GM21515 (cell line): Measurements from ENCODE around the gene CIDEB.
A peak's percentile ranks its signal among the peaks of the same experiment; 100 is the strongest.
"Not testable (repeated sequence)": the region's sequence is repeated elsewhere in the genome, so short reads cannot be mapped to it uniquely, and the experiment has no call there.

Experiments used
- ATAC-seq: cut with Tn5 transposase; IDR thresholded peaks from one replicate; pipeline ENCODE4 v1.9.1; 2021; ENCODE audit not compliant: unreplicated experiment

CIDEB gene

GRCh38 chr14:24307575-24308341 is at the start of gene CIDEB:
Gene CIDEB (minus strand): TSS chr14:24307977. CDS start chr14:24307858, 119 bp downstream.
- no peak for ATAC-seq

- ATAC-seq = no peak
Observed at GRCh38 chr14:24356208-24356607, 48.4 kb upstream of the CIDEB start.

GRCh38 chr14:24355009-24355408 is 47.2 kb upstream of the CIDEB start:
- ATAC-seq = no peak

- not testable (repeated sequence) for ATAC-seq
Observed at GRCh38 chr14:24354482-24354825, 46.7 kb upstream of the CIDEB start.

- ATAC-seq = no peak
Observed at GRCh38 chr14:24353559-24354481, 46.0 kb upstream of the CIDEB start.

- ATAC-seq = no peak
Observed at GRCh38 chr14:24351517-24351916, 43.7 kb upstream of the CIDEB start.

GRCh38 chr14:24349742-24350141 is 42.0 kb upstream of the CIDEB start:
- no peak for ATAC-seq

- no peak for ATAC-seq
Observed at GRCh38 chr14:24348186-24348585, 40.4 kb upstream of the CIDEB start.

GRCh38 chr14:24347134-24347533 is 39.4 kb upstream of the CIDEB start:
- ATAC-seq = no peak

- ATAC-seq = no peak
Observed at GRCh38 chr14:24343795-24344660, 36.3 kb upstream of the CIDEB start.

GRCh38 chr14:24342889-24343288 is 35.1 kb upstream of the CIDEB start:
- ATAC-seq = no peak

- ATAC-seq = no peak
Observed at GRCh38 chr14:24340606-24341005, 32.8 kb upstream of the CIDEB start.

GRCh38 chr14:24339284-24340151 is 31.7 kb upstream of the CIDEB start, which contains the start of gene RIPK3:
Gene RIPK3 (minus strand): TSS chr14:24339991. CDS start chr14:24339826, 165 bp downstream.
- peak; percentile 90 for ATAC-seq

- ATAC-seq = no peak
Observed at GRCh38 chr14:24338843-24339242, 31.1 kb upstream of the CIDEB start.

GRCh38 chr14:24337824-24338175 is 30.0 kb upstream of the CIDEB start:
- no peak for ATAC-seq

GRCh38 chr14:24337144-24337823 is 29.5 kb upstream of the CIDEB start:
- no peak for ATAC-seq

GRCh38 chr14:24335461-24336171 is 27.8 kb upstream of the CIDEB start:
- no peak for ATAC-seq

- no peak for ATAC-seq
Observed at GRCh38 chr14:24334431-24335291, 26.9 kb upstream of the CIDEB start, which contains the start of gene ADCY4. Gene ADCY4 (minus strand): TSS chr14:24335071. CDS start chr14:24334652, 419 bp downstream.
